Transverse colon (tissue), 3 donors: Measurements from ENCODE around the gene EMX1.

Experiments
- CTCF ChIP-seq, 5 experiments: fragments of 200-600 bp in 3 of 5; fragments of 450-650 bp in 2 of 5; sonication (generic) in 3 of 5; IDR thresholded peaks; 1 replicate in 2 of 5; 2 replicates in 3 of 5; pipeline ENCODE4 v1.5.1; 2016 to 2017; ENCODE audit warnings: antibody characterized with exemption in 5 of 5, inconsistent platforms in 3 of 5, mild to moderate bottlenecking in 2 of 5, moderate library complexity in 1 of 5
- POLR2A ChIP-seq: fragments of 450-650 bp; IDR thresholded peaks from one replicate; pipeline ENCODE4 v1.6.1; 2016; ENCODE audit warnings: antibody characterized with exemption, mild to moderate bottlenecking, moderate library complexity

GRCh38 chr2:72921088-72921851, 4.0 kb downstream of the EMX1 start:
- TF ChIP-seq CTCF (IDR thresholded peaks at IDR 0.05) (no peak), POLR2A (no peak)
